HG02759 (cell line): ENCODE results near the gene ANKS1B.
A peak's percentile ranks its signal among the peaks of the same experiment; 100 is the strongest.

Experiments used
- ATAC-seq: cut with Tn5 transposase; IDR thresholded peaks from one replicate; pipeline ENCODE4 v1.9.1; 2021; ENCODE audit warnings: mild to moderate bottlenecking, moderate library complexity; ENCODE audit not compliant: unreplicated experiment

ANKS1B gene

DNA sequence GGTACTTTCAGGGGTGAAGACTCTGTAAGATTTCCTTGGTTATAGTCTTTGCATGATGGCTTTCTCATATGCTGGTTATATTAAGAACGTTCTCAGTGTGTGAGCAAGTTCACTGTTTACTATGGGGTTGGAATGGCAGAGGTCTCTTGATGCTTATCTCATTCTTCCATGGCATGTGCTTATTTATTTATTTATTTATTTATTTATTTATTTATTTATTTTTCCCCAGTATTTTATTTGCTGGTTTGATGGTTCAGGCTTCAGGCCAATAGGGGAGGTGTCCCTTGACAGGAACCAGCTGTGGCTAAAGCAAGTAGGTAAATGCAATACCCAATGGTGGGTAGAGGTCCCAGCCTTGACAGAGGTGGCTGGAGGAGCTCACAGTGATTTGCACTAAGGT, 498.5 kb downstream of the ANKS1B start:
- no peak for ATAC-seq

DNA sequence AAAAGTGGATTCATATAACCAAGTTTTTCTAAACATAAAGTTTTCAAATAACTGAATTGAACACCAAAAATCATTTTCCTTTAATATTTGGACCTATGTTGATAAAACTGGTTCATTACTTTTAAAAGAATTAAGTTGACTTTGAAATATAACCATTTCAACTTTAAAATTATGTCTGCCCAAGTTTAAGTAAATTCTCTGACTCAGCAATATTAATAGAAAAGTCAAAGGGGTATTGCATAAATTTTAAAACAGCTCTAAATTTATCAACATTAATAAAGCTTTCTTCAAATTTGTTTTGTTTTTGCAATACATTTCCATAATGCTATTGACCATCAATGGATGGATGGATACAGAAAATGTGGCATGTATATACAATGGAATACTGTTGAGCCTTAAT, 505.6 kb downstream of the ANKS1B start:
- no peak for ATAC-seq

DNA sequence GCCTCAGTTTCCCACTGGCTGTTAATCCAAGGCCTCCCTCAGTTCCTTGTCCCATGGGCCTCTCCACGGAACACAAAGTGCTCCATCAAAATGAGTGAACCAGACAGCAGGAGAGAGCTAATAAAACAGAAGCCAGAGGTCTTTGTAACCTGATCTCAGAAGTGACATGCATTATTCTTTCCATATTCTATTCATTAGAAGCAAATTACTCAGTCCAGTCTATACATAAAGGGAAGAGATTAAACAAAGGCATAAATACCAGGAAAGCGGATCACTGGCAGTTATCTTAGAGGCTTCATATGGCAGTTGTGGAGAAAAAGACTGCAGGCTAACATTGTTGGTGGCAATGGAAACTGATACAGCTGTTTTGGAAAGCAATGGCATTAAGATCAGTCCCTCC, 507.8 kb downstream of the ANKS1B start:
- ATAC-seq, result no peak

DNA sequence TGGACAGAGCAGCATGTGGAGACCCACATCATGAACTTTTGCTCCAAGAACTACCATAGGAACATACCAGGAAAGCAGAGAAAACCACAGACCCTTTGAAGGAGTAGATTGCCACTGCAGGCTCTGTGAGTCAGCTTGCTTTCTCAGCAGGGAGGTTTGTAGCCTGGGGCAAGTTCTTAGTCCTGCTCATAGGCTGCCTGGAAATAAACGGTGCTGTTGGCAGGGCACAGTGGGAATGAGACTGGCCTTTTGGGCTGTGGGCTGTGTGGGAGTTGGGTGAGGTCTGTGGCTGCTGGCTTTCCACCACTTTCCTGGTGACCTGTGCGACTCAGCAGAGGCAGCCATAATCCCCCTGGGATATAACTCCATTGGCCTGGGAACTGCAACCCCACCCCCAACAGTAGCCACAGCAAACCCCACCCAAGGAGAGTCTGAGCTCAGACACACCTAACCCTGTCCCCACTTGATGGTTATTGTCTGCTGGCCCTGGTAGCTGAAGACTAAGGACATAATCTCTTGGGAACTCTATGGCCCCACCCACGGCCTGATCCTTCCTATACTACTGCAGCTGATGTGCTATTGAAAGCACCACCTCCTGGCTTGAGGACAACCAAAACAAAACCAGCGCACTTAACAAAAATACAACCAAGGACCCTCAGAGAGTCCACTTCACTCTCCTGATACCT, 529.2 kb downstream of the ANKS1B start:
- ATAC-seq, result no peak

DNA sequence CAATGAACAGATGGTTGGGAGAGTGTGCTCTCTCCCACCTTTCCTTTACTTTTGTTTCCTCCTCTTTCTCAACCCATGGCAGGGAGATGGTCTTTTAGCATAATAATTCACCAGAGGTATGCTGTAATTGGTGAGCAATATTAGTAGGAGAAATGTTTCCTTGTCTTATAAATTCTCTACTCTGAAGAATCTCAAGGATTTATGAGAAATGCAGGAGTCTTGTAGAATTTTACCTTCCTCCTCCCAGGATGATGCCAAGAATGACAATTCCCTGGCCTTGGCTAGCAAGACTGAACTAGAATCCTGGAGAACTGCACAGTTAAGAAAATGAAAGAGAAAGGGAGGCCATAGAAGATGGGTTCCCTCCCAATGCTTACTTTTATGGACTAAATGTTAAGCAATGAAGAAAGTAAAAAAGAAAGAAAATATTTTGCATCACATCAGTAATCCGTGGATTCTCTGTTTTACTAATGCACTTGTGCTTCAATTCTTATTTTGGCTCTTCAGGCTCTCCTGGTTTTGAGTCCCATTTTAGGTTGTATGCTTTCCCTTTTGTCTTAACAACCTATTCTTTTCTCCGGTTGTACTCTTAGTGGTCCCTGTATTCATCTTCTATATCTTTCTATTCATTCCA, 530.1 kb downstream of the ANKS1B start:
- ATAC-seq, result peak; percentile 36

DNA sequence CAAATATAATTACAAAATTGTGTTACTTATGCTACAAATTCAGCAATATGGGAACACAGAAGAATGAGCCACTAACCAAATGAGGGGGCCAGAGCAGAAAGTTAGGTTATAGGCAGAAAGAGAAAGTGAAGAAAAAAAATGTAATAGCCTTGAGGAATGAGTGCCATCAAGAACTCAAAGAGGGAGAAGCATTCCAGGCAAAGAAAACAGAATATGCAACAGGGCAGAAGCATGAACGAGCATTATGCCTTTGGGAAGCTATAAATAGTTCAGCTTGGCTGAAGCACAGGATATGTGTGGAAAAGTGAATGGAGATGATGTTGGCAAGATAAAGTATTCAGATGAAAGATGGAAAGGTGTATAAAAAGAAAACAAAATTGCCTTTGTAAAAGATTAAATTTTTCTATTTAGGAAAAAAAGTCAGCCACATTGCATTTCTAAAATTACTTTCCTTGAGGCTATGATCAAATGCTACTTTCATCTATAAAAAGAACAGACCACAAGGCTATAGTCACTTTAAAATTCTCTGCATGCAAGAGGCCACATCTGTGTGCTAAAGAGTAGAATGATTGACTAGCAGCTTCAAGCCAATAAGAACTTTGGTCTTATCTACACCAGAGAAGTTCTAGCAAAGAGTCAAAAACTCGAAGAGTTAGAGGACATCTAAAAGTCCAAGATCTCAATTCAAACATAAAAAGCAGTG, 530.7 kb downstream of the ANKS1B start:
- ATAC-seq, result peak; percentile 65

DNA sequence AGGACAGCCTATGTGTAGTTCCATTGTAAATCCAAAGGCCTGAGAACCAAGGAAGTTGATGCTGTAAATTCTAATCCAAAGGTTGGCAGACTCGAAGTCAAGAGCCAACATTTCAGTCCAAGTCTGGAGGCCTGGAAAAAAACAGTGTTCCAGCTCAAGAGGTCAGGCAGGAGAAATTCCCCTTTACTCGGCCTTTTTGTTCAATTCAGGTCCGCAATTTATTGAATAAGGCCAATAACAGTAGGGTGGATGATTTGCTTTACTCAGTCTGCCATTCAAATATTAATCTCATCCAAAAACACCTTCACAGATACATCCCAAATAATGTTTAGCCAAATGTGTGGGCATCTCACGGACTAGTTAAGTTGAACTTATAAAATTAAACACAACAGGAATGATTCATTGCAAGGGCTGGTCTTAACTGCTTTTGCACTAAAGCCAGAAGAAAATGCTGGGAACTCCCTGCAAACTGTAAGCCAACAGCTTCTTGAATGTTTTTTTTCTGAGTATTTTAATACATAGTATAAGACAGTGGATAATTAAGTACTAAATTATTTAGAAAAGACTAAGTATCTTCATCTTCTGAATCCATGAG, 534.6 kb downstream of the ANKS1B start:
- no peak for ATAC-seq

DNA sequence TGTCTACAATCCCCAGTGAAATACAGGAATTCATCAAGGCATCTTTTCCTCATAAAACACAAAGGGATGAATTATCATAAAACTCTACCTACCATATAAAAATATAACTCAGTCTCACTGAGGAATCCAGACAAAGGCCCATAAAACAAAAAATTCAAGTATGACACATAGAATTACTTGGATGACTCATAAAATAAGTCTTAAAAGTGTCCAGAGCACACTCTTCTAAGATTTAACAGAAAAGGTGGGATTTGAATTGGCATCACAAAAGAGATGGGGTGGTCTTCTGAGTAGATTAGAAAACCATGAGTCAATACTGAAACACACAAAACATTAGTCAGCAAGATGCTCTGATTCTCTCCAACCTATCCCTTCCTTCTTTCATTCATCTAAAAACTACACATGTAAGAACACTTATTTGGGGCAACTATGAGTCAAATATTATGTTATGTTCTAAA, 539.8 kb downstream of the ANKS1B start:
- peak; percentile 78 for ATAC-seq

DNA sequence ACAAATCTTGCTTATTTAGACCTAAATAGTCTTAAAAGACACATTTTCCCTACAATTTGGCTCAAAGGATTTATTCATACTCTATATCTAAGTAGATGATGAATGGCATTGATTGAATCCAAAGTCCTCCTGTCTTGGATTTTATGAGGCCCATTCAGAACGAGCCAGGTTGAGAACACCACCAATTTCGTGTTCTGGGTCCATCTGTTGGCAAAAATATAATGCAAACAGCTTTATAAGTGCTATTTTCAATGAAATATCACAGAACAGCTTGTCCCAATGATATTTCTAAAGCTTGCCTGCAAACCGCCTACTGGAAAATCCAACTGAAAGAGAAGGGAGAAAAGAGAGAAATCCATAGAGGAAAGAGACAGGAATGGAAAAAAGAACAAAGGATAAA, 542.0 kb downstream of the ANKS1B start:
- no peak for ATAC-seq

DNA sequence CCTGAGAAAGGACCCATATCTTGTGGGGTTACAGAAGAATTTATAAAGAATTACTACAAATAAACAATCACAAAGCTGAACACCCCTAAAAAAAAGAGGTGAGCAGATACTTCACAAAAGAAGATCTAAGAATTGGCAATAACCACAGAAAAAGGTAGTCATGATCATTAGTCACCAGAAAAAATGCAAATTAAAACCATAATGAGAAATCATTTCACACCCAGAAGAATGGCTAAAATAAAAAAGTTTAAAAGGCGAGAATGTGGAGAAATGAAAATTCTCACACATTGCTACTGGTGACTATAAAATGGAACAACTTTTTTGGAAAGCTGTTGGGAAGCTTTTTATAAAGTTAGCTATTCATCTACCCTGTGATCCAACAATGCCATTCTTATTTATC, 545.3 kb downstream of the ANKS1B start:
- ATAC-seq, result no peak

DNA sequence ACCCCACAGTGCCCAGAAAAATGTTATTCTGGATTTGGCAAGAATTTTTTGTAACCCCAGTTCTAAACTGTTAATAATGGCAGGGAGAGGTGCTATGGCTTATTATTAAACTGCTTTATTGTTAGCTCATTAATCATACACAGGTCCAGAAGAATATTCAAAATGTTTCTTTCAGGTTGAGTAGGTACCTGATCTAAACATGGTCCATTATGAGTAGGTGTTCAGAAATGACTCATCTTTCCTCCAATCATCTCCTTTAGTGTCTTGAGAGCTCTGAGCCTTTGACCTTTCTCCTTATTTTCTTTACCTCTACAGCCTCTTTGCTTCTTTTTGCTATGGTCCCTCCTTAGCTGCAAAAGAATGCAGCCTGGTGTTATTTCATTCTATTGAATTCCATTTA, 548.2 kb downstream of the ANKS1B start:
- ATAC-seq, result peak; percentile 98

DNA sequence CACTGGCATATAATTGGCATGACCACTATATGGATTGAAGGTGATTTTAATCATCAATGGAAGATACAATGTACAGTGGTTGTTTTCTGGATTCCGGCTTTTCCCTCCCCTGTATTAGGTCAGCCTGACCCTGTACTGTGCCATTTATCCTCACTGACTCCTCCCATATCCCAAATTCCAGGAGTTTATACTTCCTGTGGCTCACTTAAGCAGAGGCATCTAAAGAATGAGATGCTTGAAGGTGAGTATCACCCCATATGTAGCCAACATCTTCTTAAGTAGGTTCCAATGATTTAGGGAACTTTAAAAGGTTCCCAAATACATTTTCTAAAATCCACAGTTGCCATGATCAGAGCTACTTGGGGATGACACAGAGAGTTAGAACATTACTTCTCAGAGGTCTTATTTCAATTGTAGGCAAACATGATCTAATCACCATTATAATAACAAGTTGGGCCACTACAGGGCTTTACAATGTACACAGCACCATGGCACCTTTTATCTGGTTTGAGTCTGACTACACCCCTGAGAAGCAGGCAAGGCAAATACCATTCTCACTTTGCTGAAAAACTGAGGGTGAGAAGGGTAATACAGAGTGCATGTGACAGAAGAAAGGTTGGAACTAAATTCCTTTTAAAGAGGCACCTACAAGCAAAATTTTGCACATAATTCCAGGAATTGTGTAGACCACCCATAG, 549.5 kb downstream of the ANKS1B start:
- ATAC-seq, result no peak

DNA sequence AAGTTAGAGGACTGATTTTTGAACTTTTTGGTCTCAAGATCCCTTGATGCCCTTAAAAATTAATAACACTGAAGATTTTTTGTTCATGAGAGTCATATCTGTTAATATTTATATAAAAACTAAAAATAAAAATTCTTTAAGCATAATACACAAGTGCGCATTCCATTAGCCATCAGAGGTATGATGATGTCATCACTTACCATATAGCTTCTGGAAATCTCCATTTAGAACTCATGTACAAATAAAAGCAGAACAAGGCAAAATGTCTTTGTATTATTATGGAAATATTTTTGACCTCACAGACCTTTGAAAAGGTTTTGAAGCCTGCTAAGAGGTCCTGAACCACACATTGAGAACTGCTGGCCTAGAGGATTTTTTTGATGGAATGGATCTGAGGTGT, 551.6 kb downstream of the ANKS1B start:
- no peak for ATAC-seq

DNA sequence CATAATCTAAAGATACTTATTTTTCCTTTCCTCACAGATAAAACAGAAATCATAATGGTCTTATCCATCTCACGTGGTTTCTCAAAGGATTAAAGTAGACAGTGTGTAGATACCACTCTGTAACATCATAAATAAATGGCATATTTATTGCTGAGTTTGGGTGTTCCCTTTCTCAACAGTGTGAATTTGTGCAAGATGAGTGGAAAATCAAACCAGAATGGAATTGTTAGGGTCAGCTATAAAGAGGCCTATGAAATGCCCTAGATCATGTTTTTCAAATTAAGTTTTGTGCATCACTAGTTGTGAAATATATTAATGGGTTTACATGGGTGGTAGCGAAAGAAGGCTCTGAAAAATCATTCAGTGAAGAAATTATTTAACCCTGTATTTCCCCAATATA, 553.5 kb downstream of the ANKS1B start:
- ATAC-seq, result no peak

DNA sequence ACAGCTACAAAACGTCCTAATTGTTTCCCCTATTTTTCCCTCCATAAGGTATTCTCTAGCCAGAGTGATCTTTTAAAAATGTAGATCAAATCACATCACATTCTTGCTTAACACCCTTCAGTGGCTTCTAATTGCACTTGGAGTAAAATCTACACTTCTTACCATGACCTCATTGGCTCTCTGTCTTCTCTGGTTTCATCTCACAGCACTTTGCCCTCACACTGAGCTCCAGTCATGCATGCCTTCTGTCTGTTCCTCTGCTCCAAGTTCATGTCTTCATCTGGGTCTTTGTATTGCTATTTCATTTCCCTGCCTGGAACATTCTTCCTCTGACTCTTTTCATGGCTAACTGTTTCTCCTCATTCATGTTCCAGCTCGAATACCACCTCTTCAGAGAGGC, 557.6 kb downstream of the ANKS1B start:
- ATAC-seq, result peak; percentile 83

DNA sequence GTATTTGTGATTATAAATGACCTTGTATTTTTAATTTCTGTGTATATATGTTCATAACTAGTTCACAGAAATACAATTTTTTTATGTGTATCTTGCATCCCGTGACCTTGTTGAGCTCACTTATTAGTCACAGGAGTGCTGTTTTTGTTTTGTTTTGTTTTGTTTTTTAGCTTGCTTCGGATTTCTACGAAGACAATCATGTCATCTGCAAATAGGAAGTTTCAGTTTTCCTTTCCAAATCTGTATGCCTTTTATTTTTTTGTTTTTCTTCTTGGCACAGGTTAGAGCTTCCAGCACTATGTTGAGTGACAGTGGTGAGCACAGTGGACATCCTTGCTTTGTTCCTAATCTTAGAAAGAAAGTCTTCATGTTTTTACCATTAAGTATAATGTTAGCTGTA, 566.4 kb downstream of the ANKS1B start:
- no peak for ATAC-seq

DNA sequence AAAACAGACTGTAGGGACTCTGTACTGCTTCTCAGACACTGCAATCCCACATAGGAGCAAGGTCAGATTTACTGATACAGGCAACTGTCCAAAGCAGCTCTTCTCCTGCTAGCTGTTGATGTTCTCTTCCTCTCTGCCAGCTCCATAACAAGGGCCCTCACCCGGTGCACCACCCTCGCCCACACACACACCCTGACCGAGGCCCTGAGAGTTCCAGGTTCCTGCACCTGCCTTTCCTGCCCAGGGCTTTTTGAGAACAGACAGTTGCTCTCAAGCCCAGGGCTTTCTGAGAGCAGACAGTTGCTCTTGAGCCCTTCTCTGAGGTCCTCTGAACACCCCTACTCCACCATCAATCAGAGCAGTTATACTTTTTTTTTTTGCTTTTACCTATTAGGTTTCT, 571.0 kb downstream of the ANKS1B start:
- ATAC-seq, result no peak

DNA sequence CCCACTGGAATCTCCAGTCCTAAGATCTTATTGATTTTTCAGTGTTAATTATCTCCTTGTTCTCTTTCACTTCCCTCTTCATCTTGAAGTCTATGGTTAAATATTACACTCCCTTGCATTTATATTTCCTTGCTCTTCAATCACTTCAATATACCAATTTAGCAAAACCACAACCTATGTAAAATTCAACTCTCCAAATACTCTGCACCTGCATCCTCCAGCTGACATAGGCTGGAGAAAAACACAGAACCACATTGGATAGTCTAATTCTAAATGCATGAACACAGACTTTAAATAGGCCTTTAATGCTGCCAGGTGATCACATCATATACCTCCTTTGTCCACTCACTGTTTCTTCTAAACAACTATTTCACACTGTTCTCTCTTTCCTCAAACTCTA, 591.0 kb downstream of the ANKS1B start:
- peak; percentile 75 for ATAC-seq

DNA sequence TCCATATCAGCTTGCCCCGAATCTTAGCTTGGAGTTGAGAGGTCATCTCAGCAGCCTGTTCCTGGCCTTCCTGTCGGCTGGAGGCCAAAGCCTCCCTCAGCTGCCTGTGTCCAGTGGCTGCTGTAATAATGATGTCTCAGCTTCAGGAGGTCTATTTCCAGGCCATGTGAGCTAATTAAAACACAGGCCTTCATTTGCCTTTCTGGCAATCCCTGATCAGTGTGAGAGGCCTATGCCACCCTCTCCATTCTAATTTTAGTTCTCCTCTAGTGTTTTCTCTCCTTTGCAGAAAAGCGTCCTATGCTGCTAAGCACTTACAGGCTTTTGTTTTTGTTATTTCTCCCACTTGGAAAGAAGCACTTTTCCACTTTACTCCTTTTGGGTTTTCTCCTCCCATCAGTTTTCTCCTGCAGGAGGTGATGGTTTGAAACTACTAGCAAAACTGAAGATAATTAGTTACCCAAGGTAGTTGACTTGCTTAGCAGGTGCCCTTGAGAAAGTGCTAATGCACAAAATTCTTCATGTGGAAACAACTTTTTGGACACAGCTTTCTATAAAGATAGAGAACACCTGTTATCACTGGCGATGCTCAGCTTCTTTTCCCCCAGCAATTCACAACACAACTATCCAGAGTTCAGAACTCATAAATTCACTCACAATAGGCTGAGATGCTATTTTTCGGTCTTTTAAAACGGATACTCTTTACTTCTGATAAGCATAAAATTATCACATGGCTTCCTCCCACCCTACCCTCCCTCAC, 592.5 kb downstream of the ANKS1B start:
- no peak for ATAC-seq

DNA sequence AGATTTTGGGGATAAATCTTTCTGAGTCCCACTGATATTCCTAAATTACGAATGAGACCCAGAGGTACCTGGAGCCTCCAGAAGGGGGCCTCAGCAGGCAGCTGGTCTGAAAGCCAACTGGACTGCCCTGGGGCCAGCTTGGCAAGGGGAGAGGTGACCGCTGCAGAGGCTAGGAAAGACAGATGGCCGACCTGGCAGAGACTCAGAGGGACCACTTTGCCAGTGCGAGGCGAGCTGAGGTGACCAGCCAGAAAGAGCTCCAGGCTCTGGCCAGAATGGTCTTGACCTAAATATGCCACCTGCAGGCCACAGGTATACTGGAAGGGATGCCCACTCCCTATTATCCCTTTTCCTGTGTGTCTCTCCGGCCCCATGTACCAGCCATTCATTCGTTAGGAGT, 594.0 kb downstream of the ANKS1B start:
- no peak for ATAC-seq
